SK-N-MC (cell line): Measurements from ENCODE around the gene GPC5.

Experiments used
- DNase-seq: peaks from one replicate; pipeline ENCODE4 v3.0.0-alpha.2; 2011; ENCODE audit warnings: low read depth, low spot score
- H3K27ac ChIP-seq: fragments of 200-600 bp; sonication (generic); 2 replicates; pipeline ENCODE4 v1.5.1; 2016; ENCODE audit warnings: mixed run types
- H3K36me3 ChIP-seq: fragments of 200-600 bp; sonication (generic); 2 replicates; pipeline ENCODE4 v1.6.1; 2017; ENCODE audit warnings: antibody characterized with exemption, low read length, mixed read lengths; ENCODE audit not compliant: insufficient read depth
- H3K4me3 ChIP-seq: fragments of 200-600 bp; sonication (generic); 2 replicates; pipeline ENCODE4 v1.5.1; 2016
- H3K9ac ChIP-seq: fragments of 200-600 bp; sonication (generic); 2 replicates; pipeline ENCODE4 v1.8.0; 2017; ENCODE audit warnings: mixed run types, mixed read lengths; ENCODE audit not compliant: insufficient read length
- H3K9me3 ChIP-seq: fragments of 200-600 bp; sonication (generic); 2 replicates; pipeline ENCODE4 v1.6.1; 2017; ENCODE audit warnings: low read depth, mild to moderate bottlenecking, antibody characterized with exemption, low read length, moderate library complexity, mixed read lengths
- EZH2 ChIP-seq: fragments of 200-600 bp; sonication (generic); IDR thresholded peaks from one replicate; pipeline ENCODE4 v1.6.1; 2017; ENCODE audit warnings: antibody characterized with exemption
- FOXP2 ChIP-seq: optimal IDR thresholded peaks from 2 replicates; pipeline ENCODE3; 2011; ENCODE audit warnings: mild to moderate bottlenecking, moderate library complexity; ENCODE audit not compliant: insufficient read depth; ENCODE audit errors: extremely low read length, control extremely low read depth
- POLR2AphosphoS5 ChIP-seq: IDR thresholded peaks from 2 replicates; pipeline ENCODE4 v1.6.1; 2012; ENCODE audit warnings: mild to moderate bottlenecking, low read depth, low read length, borderline replicate concordance

The GPC5 gene

GRCh38 chr13:92483894-92484293, 1085.5 kb downstream of the GPC5 start:
- Histone ChIP-seq H3K4me3 (no peak overlapping the region), H3K9me3 (no peaks in the 10 kb centered on the region), H3K36me3 (no peaks in the 10 kb centered on the region), H3K9ac (no peak overlapping the region), H3K27ac (no peak overlapping the region)
- DNase-seq: no peak
- TF ChIP-seq FOXP2 (no peak), EZH2 (no peak), POLR2AphosphoS5 (no peak)

GRCh38 chr13:92487238-92487637, 1088.8 kb downstream of the GPC5 start:
- Histone ChIP-seq H3K9me3 (no peaks in the 10 kb centered on the region), H3K27ac (peak overlapping the region; percentile 52; the same call in 1 of the 2 replicates), H3K9ac (no peak overlapping the region), H3K36me3 (no peaks in the 10 kb centered on the region), H3K4me3 (no peak overlapping the region)
- TF ChIP-seq POLR2AphosphoS5 (no peak), FOXP2 (no peak), EZH2 (no peak)
- no peak for DNase-seq

- H3K9me3 ChIP-seq: no peaks in the 10 kb centered on the region
- no peaks in the 10 kb centered on the region for H3K36me3 ChIP-seq
- peak overlapping the region; percentile 53 for H3K9ac ChIP-seq
- H3K4me3 ChIP-seq: peak overlapping the region; percentile 72
- peak overlapping the region; percentile 95 for H3K27ac ChIP-seq
- no peak for TF ChIP-seq POLR2AphosphoS5
- no peak for TF ChIP-seq EZH2
- TF ChIP-seq FOXP2: no peak
- DNase-seq: peak; percentile 85
Measured at GRCh38 chr13:92488249-92488852, 1089.9 kb downstream of the GPC5 start.

GRCh38 chr13:92491839-92492238, 1093.4 kb downstream of the GPC5 start:
- Histone ChIP-seq H3K9ac (no peak overlapping the region), H3K27ac (no peak overlapping the region), H3K4me3 (no peak overlapping the region), H3K36me3 (no peaks in the 10 kb centered on the region), H3K9me3 (no peaks in the 10 kb centered on the region)
- TF ChIP-seq POLR2AphosphoS5 (no peak), EZH2 (no peak), FOXP2 (no peak)
- DNase-seq: no peak

- DNase-seq: no peak
- TF ChIP-seq POLR2AphosphoS5: no peak
- TF ChIP-seq FOXP2: no peak
- TF ChIP-seq EZH2: no peak
- no peak overlapping the region for H3K9ac ChIP-seq
- no peak overlapping the region for H3K27ac ChIP-seq
- H3K9me3 ChIP-seq: no peaks in the 10 kb centered on the region
- no peaks in the 10 kb centered on the region for H3K36me3 ChIP-seq
- no peak overlapping the region for H3K4me3 ChIP-seq
Measured at GRCh38 chr13:92494915-92495314, 1096.5 kb downstream of the GPC5 start.

GRCh38 chr13:92500192-92500591, 1101.8 kb downstream of the GPC5 start:
- Histone ChIP-seq H3K36me3 (no peaks in the 10 kb centered on the region), H3K9me3 (no peaks in the 10 kb centered on the region), H3K27ac (no peak overlapping the region), H3K4me3 (no peak overlapping the region), H3K9ac (no peak overlapping the region)
- TF ChIP-seq POLR2AphosphoS5: no peak
- no peak for TF ChIP-seq EZH2
- no peak for TF ChIP-seq FOXP2
- DNase-seq: no peak

- Histone ChIP-seq H3K4me3 (no peak overlapping the region), H3K36me3 (no peaks in the 10 kb centered on the region)
Measured at GRCh38 chr13:92510416-92510815, 1112.0 kb downstream of the GPC5 start.

GRCh38 chr13:92512852-92513251, 1114.4 kb downstream of the GPC5 start:
- Histone ChIP-seq H3K27ac (no peak overlapping the region), H3K36me3 (no peaks in the 10 kb centered on the region), H3K9ac (no peak overlapping the region), H3K9me3 (no peaks in the 10 kb centered on the region), H3K4me3 (no peak overlapping the region)
- TF ChIP-seq POLR2AphosphoS5: no peak
- TF ChIP-seq EZH2: no peak
- TF ChIP-seq FOXP2: no peak
- no peak for DNase-seq

More at GRCh38 chr13:92510416-92510815, 1112.0 kb downstream of the GPC5 start:
- no peak overlapping the region for H3K9ac ChIP-seq
- no peak for DNase-seq
- TF ChIP-seq POLR2AphosphoS5 (no peak), EZH2 (no peak), FOXP2 (no peak)
- no peak overlapping the region for H3K27ac ChIP-seq
- H3K9me3 ChIP-seq: no peaks in the 10 kb centered on the region

- Histone ChIP-seq H3K4me3 (no peak overlapping the region), H3K27ac (no peak overlapping the region), H3K9ac (no peak overlapping the region), H3K36me3 (no peaks in the 10 kb centered on the region), H3K9me3 (no peaks in the 10 kb centered on the region)
- no peak for DNase-seq
- TF ChIP-seq EZH2 (no peak), POLR2AphosphoS5 (no peak), FOXP2 (no peak)
Measured at GRCh38 chr13:92513672-92514071, 1115.3 kb downstream of the GPC5 start.
